ENCODE measurements around the gene LCN12. TPM values are rescaled to one million over a fixed set of nuclear protein-coding genes. Genes with fewer than 3 reads are reported as not detected.

LCN12 gene
- total RNA-seq, 1 donor: not detected

- H3K4me3 ChIP-seq (ENCODE audit: low read depth, low read length): no peak overlapping the region
- TF ChIP-seq CTCF (IDR thresholded peaks at IDR 0.05; ENCODE audit: insufficient read depth, low read length): no peak
- no peak for DNase-seq (ENCODE audit: low read depth)
Observed at GRCh38 chr9:136926749-136927148, 25.3 kb upstream of the LCN12 start.

- no peak overlapping the region for H3K4me3 ChIP-seq (ENCODE audit: low read depth, low read length)
- no peak for DNase-seq (ENCODE audit: low read depth)
- no peak for TF ChIP-seq CTCF (IDR thresholded peaks at IDR 0.05; ENCODE audit: insufficient read depth, low read length)
Observed at GRCh38 chr9:136927343-136928271, 24.5 kb upstream of the LCN12 start.

GRCh38 chr9:136928591-136928990, 23.5 kb upstream of the LCN12 start:
- no peak for DNase-seq (ENCODE audit: low read depth)
- no peak overlapping the region for H3K4me3 ChIP-seq (ENCODE audit: low read depth, low read length)
- no peak for TF ChIP-seq CTCF (IDR thresholded peaks at IDR 0.05; ENCODE audit: insufficient read depth, low read length)

- TF ChIP-seq CTCF (IDR thresholded peaks at IDR 0.05; ENCODE audit: insufficient read depth, low read length): no peak
- DNase-seq (ENCODE audit: low read depth): no peak
- H3K4me3 ChIP-seq (ENCODE audit: low read depth, low read length): no peak overlapping the region
Observed at GRCh38 chr9:136930014-136930413, 22.1 kb upstream of the LCN12 start.

GRCh38 chr9:136931611-136932130, 20.4 kb upstream of the LCN12 start:
- peak; percentile 8 for DNase-seq (ENCODE audit: low read depth)
- no peak for TF ChIP-seq CTCF (IDR thresholded peaks at IDR 0.05; ENCODE audit: insufficient read depth, low read length)

GRCh38 chr9:136934277-136934676, 17.8 kb upstream of the LCN12 start:
- H3K4me3 ChIP-seq (ENCODE audit: low read depth, low read length): no peak overlapping the region
- TF ChIP-seq CTCF (IDR thresholded peaks at IDR 0.05; ENCODE audit: insufficient read depth, low read length): no peak
- DNase-seq (ENCODE audit: low read depth): no peak

More at GRCh38 chr9:136931611-136932130, 20.4 kb upstream of the LCN12 start:
- no peak overlapping the region for H3K4me3 ChIP-seq (ENCODE audit: low read depth, low read length)

Data from fibroblast of the aortic adventitia (primary cell).